HG03025 (cell line): ENCODE measurements around the gene TTC1.
"Not testable (repeated sequence)": the region's sequence is repeated elsewhere in the genome, so short reads cannot be mapped to it uniquely, and the experiment has no call there.

Experiments
- ATAC-seq: cut with Tn5 transposase; IDR thresholded peaks from one replicate; pipeline ENCODE4 v1.9.1; 2021; ENCODE audit warnings: mild to moderate bottlenecking, moderate library complexity; ENCODE audit not compliant: unreplicated experiment, low FRiP score

TTC1 gene

GRCh38 chr5:159993194-159993593 is 15.7 kb upstream of the TTC1 start:
- ATAC-seq: no peak

- no peak for ATAC-seq
Observed at GRCh38 chr5:159995907-159996306, 13.0 kb upstream of the TTC1 start.

GRCh38 chr5:160001457-160001856 is 7.5 kb upstream of the TTC1 start:
- ATAC-seq: no peak

- no peak for ATAC-seq
Observed at GRCh38 chr5:160007514-160007913, 1.4 kb upstream of the TTC1 start.

GRCh38 chr5:160008529-160008876 is 436 bp upstream of the TTC1 start:
- peak; percentile 9 for ATAC-seq

- ATAC-seq: no peak
Observed at GRCh38 chr5:160009591-160009989, 651 bp downstream of the TTC1 start.

- no peak for ATAC-seq
Observed at GRCh38 chr5:160011471-160011870, 2.5 kb downstream of the TTC1 start.

- not testable (repeated sequence) for ATAC-seq
Observed at GRCh38 chr5:160014197-160014596, 5.3 kb downstream of the TTC1 start.

- no peak for ATAC-seq
Observed at GRCh38 chr5:160018945-160019625, 10.1 kb downstream of the TTC1 start.

GRCh38 chr5:160020266-160020770 is 11.4 kb downstream of the TTC1 start:
- ATAC-seq: no peak

GRCh38 chr5:160020964-160021363 is 12.0 kb downstream of the TTC1 start:
- ATAC-seq: no peak

- ATAC-seq: peak; percentile 84
Observed at GRCh38 chr5:160021831-160022446, 13.0 kb downstream of the TTC1 start.

- ATAC-seq: no peak
Observed at GRCh38 chr5:160023007-160023907, 14.3 kb downstream of the TTC1 start.

- ATAC-seq: no peak
Observed at GRCh38 chr5:160023908-160024630, 15.1 kb downstream of the TTC1 start.

GRCh38 chr5:160029004-160029403 is 20.1 kb downstream of the TTC1 start:
- ATAC-seq: no peak

GRCh38 chr5:160029540-160030139 is 20.7 kb downstream of the TTC1 start:
- ATAC-seq: no peak

- no peak for ATAC-seq
Observed at GRCh38 chr5:160030631-160031377, 21.9 kb downstream of the TTC1 start.

- ATAC-seq: no peak
Observed at GRCh38 chr5:160033546-160034252, 24.8 kb downstream of the TTC1 start.

GRCh38 chr5:160036243-160036642 is 27.3 kb downstream of the TTC1 start:
- ATAC-seq: no peak
